ENCODE measurements around the gene LCOR. TPM values are rescaled to one million over a fixed set of nuclear protein-coding genes. Genes with fewer than 3 reads are reported as not detected.

Gene LCOR
- total and polyA plus RNA-seq, 2 of the 13 experiments (the other 11 are each of a cell fraction or from before 2014, with no cell fraction given) = 12.4 to 23.7 TPM

DNA sequence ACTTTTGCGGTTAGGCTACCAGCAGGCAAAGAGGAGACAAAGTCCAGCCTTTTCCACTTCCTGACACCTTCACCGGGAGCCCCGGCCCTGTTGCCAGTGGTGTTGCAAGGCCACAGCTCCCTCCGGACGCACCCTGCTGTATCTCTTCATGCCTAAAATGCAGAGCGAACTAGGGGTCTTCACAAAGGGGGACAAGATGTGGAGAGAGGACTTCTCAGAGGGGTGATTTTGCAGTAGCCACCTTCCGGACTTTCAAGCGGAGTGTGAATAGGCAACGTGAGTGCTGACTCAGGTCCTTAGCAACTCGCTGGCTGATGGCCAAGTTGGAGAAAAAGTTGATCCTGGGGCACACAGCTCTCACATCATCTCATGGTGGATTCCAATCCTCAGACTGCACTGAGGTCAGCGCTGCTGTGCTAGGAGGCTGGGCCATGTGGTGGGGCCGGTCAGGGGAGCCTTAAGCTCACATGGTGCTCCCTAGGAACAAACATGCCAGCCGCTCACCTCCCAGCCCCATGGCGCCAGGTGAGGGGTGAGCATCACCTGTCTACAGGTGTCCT is 166.3 kb downstream of the LCOR start (continued):
- TF ChIP-seq, protein P1, sequence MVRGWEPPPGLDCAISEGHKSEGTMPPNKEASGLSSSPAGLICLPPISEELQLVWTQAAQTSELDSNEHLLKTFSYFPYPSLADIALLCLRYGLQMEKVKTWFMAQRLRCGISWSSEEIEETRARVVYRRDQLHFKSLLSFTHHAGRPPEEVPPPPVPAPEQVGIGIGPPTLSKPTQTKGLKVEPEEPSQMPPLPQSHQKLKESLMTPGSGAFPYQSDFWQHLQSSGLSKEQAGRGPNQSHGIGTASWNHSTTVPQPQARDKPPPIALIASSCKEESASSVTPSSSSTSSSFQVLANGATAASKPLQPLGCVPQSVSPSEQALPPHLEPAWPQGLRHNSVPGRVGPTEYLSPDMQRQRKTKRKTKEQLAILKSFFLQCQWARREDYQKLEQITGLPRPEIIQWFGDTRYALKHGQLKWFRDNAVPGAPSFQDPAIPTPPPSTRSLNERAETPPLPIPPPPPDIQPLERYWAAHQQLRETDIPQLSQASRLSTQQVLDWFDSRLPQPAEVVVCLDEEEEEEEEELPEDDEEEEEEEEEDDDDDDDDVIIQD (CRISPR knock-in tag; IDR thresholded peaks at IDR 0.05; ENCODE audit: low read depth) = no peak
- no peak for TF ChIP-seq NFE2 (CRISPR knock-in tag; IDR thresholded peaks at IDR 0.05)
- TF ChIP-seq, protein P2, sequence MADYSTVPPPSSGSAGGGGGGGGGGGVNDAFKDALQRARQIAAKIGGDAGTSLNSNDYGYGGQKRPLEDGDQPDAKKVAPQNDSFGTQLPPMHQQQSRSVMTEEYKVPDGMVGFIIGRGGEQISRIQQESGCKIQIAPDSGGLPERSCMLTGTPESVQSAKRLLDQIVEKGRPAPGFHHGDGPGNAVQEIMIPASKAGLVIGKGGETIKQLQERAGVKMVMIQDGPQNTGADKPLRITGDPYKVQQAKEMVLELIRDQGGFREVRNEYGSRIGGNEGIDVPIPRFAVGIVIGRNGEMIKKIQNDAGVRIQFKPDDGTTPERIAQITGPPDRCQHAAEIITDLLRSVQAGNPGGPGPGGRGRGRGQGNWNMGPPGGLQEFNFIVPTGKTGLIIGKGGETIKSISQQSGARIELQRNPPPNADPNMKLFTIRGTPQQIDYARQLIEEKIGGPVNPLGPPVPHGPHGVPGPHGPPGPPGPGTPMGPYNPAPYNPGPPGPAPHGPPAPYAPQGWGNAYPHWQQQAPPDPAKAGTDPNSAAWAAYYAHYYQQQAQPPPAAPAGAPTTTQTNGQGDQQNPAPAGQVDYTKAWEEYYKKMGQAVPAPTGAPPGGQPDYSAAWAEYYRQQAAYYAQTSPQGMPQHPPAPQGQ (CRISPR knock-in tag; IDR thresholded peaks at IDR 0.05; ENCODE audit: borderline replicate concordance) = no peak
- TF ChIP-seq CHD2 (IDR thresholded peaks at IDR 0.05; ENCODE audit: low read depth, low read length) = no peak
- TF ChIP-seq ZNF260 (CRISPR knock-in tag; IDR thresholded peaks at IDR 0.05; ENCODE audit: borderline replicate concordance, low read depth) = no peak
- TF ChIP-seq PHF21A (CRISPR knock-in tag; IDR thresholded peaks at IDR 0.05) = no peak
- TF ChIP-seq, protein P3, sequence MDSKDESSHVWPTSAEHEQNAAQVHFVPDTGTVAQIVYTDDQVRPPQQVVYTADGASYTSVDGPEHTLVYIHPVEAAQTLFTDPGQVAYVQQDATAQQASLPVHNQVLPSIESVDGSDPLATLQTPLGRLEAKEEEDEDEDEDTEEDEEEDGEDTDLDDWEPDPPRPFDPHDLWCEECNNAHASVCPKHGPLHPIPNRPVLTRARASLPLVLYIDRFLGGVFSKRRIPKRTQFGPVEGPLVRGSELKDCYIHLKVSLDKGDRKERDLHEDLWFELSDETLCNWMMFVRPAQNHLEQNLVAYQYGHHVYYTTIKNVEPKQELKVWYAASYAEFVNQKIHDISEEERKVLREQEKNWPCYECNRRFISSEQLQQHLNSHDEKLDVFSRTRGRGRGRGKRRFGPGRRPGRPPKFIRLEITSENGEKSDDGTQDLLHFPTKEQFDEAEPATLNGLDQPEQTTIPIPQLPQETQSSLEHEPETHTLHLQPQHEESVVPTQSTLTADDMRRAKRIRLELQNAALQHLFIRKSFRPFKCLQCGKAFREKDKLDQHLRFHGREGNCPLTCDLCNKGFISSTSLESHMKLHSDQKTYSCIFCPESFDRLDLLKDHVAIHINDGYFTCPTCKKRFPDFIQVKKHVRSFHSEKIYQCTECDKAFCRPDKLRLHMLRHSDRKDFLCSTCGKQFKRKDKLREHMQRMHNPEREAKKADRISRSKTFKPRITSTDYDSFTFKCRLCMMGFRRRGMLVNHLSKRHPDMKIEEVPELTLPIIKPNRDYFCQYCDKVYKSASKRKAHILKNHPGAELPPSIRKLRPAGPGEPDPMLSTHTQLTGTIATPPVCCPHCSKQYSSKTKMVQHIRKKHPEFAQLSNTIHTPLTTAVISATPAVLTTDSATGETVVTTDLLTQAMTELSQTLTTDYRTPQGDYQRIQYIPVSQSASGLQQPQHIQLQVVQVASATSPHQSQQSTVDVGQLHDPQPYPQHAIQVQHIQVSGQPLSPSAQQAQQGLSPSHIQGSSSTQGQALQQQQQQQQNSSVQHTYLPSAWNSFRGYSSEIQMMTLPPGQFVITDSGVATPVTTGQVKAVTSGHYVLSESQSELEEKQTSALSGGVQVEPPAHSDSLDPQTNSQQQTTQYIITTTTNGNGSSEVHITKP (CRISPR knock-in tag; IDR thresholded peaks at IDR 0.05; ENCODE audit: low read depth) = no peak
- TF ChIP-seq GZF1 (CRISPR knock-in tag; IDR thresholded peaks at IDR 0.05) = no peak
- TF ChIP-seq ZNF460 (CRISPR knock-in tag; IDR thresholded peaks at IDR 0.05; ENCODE audit: borderline replicate concordance) = no peak
- 0 out of 2 replicates have a peak, but pooled peaks have one; percentile 55 for TF ChIP-seq ZNF761 (CRISPR knock-in tag; conservative IDR thresholded peaks at IDR 0.05)
- TF ChIP-seq CCAR2 (optimal IDR thresholded peaks at IDR 0.05; ENCODE audit: low read depth, low read length) = no peak
- TF ChIP-seq, protein P4, sequence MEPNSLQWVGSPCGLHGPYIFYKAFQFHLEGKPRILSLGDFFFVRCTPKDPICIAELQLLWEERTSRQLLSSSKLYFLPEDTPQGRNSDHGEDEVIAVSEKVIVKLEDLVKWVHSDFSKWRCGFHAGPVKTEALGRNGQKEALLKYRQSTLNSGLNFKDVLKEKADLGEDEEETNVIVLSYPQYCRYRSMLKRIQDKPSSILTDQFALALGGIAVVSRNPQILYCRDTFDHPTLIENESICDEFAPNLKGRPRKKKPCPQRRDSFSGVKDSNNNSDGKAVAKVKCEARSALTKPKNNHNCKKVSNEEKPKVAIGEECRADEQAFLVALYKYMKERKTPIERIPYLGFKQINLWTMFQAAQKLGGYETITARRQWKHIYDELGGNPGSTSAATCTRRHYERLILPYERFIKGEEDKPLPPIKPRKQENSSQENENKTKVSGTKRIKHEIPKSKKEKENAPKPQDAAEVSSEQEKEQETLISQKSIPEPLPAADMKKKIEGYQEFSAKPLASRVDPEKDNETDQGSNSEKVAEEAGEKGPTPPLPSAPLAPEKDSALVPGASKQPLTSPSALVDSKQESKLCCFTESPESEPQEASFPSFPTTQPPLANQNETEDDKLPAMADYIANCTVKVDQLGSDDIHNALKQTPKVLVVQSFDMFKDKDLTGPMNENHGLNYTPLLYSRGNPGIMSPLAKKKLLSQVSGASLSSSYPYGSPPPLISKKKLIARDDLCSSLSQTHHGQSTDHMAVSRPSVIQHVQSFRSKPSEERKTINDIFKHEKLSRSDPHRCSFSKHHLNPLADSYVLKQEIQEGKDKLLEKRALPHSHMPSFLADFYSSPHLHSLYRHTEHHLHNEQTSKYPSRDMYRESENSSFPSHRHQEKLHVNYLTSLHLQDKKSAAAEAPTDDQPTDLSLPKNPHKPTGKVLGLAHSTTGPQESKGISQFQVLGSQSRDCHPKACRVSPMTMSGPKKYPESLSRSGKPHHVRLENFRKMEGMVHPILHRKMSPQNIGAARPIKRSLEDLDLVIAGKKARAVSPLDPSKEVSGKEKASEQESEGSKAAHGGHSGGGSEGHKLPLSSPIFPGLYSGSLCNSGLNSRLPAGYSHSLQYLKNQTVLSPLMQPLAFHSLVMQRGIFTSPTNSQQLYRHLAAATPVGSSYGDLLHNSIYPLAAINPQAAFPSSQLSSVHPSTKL (CRISPR knock-in tag; IDR thresholded peaks at IDR 0.05) = peak; percentile 63; the same call in 1 of the 2 replicates
- TF ChIP-seq ZNF251 (CRISPR knock-in tag; IDR thresholded peaks at IDR 0.05) = no peak
- TF ChIP-seq TOE1 (CRISPR knock-in tag; IDR thresholded peaks at IDR 0.05) = no peak
- no peak for TF ChIP-seq SMAD3 (CRISPR knock-in tag; IDR thresholded peaks at IDR 0.05)
- TF ChIP-seq, protein P5, sequence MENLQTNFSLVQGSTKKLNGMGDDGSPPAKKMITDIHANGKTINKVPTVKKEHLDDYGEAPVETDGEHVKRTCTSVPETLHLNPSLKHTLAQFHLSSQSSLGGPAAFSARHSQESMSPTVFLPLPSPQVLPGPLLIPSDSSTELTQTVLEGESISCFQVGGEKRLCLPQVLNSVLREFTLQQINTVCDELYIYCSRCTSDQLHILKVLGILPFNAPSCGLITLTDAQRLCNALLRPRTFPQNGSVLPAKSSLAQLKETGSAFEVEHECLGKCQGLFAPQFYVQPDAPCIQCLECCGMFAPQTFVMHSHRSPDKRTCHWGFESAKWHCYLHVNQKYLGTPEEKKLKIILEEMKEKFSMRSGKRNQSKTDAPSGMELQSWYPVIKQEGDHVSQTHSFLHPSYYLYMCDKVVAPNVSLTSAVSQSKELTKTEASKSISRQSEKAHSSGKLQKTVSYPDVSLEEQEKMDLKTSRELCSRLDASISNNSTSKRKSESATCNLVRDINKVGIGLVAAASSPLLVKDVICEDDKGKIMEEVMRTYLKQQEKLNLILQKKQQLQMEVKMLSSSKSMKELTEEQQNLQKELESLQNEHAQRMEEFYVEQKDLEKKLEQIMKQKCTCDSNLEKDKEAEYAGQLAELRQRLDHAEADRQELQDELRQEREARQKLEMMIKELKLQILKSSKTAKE (CRISPR knock-in tag; IDR thresholded peaks at IDR 0.05; ENCODE audit: borderline replicate concordance) = no peak
